Hematopoietic multipotent progenitor cell treated with erythropoietin and hydrocortisone succinate and interleukin-3 and kit ligand, for 15 days (in vitro differentiated cells): ENCODE measurements around the gene ZNF341.

ENCODE experiments used
- DNase-seq: peaks from one replicate; pipeline ENCODE4 v3.0.0-alpha.2; 2015; ENCODE audit warnings: low spot score

ZNF341 gene

GRCh38 chr20:33825340-33826269 lies 93.8 kb downstream of the ZNF341 start:
- DNase-seq: no peak

- DNase-seq: no peak
Observed at GRCh38 chr20:33826270-33826897, 94.6 kb downstream of the ZNF341 start.

- DNase-seq: no peak
Observed at GRCh38 chr20:33827109-33827508, 95.3 kb downstream of the ZNF341 start.

- no peak for DNase-seq
Observed at GRCh38 chr20:33827634-33828325, 96.0 kb downstream of the ZNF341 start.

GRCh38 chr20:33828326-33828844 lies 96.6 kb downstream of the ZNF341 start:
- no peak for DNase-seq

DNA sequence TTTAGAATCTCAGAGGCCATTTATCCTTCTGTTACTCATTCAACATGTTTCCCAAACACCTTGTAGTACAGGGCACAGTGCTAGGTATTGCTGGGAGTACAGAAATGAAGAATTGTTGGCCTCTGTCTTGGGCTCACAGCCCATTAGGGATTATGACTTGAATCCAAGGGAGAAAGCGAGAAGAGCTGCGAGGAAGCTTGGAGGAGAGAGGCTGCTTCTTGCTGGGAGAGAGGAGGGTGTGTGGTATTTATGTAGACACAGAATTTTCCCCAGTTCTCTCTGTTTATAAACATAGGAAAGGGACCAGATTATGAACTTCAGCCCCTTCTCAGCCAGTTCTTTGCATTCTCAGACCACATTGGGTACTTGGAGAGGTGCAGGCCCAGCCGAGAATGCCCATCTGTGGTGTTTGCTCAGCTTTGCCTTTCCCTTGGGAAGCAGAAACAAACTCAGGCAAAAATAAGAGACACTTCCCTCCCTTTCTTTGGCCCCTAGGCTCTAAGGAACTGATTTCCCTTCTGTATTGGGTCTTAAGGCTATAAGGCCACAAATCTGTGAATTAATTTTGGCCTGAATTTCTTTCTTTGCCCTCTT lies 97.3 kb downstream of the ZNF341 start:
- DNase-seq: no peak

DNA sequence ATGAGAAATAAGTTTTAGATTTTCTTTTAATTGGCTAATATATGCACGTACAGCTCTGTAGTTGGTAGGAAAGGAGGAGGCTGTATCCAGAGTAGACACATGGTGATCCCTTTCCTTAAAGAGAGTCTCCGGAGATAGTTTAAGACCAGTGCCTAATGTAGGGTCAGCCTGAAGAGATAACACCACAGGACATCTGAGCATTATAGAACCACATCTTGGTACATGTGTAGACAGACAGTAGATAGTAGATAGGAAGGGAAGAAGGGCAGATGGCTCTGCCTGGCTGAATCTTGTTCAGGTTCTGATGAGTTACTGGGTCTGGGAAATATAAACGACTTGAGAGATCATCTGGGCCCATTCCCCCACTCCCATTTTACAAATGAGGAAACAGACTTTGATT lies 97.8 kb downstream of the ZNF341 start:
- no peak for DNase-seq

DNA sequence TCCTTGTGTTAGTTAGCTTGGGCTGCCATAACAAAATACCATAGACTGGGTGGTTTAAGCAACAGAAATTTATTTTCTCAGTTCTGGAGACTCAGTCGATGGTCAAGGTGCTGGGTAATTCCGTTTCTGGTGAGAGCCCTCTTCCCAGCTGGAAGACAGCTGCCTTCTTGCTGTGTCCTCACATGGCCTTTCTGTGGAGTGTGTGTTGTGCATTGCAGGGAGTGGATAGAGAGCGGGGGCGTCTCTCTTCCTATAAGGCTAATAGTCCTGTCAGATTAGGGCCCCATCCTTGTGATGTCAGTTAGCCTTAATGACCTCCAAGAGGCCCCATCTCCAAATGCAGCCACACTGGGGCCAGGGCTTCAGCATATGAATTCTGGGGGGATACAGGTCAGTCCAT lies 98.6 kb downstream of the ZNF341 start:
- DNase-seq: no peak

DNA sequence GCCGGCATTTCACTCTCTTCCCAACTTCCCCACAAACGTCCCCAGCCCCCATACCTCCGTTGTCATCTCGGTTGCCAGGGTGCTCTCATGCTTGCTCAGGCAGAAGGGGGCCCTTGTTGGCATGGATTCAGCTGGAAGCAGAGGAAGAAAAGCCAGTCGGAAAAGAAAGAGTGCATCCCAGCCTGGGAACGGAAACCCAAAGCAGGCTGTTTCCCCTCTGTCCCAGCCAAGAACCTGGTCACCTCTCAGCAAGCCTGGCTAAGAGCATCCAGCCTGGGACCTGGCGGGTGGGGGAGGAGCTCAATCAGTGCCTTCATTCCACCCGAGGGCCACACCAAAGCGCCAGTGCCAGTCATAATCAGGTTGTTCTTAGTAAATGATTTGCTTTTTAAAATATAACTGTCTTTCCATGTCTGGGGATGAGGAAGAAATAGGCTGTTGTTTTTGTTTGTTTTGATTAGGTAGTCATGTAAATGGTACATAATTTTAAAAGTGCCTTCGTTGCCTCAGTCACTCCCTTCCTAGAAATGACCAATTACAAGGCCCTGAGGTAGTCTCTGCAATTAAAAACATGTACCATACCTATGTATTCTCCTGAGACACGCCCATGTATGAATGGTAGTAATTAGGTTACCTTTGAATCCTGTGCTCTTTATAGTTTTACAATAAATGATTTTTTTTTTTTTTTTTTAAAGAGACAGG lies 100.5 kb downstream of the ZNF341 start:
- DNase-seq: no peak

DNA sequence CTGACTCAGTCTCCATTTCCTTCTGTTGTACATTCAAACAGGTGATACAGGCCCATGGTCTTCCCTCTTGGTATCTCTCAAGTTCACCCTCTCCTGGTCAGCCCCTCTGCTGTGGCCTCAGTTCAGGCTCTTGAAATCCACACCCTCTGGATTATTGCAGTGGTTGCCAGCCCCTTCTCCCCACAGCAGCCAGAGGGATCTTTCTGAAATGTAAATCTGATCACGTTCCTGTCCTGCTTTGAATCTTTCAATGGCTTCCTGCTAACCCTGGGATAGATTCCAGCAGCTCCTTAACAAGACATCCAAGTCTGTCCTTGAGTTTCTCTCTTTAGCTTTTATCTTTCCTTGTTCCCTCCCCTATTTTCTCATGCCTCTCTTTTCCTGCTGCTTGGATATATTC lies 101.5 kb downstream of the ZNF341 start:
- DNase-seq: no peak

GRCh38 chr20:33835615-33836172 lies 103.9 kb downstream of the ZNF341 start:
- DNase-seq: no peak

GRCh38 chr20:33836277-33836676 lies 104.5 kb downstream of the ZNF341 start:
- no peak for DNase-seq

GRCh38 chr20:33837096-33837830 lies 105.5 kb downstream of the ZNF341 start:
- no peak for DNase-seq

- no peak for DNase-seq
Observed at GRCh38 chr20:33838035-33838864, 106.5 kb downstream of the ZNF341 start.

DNA sequence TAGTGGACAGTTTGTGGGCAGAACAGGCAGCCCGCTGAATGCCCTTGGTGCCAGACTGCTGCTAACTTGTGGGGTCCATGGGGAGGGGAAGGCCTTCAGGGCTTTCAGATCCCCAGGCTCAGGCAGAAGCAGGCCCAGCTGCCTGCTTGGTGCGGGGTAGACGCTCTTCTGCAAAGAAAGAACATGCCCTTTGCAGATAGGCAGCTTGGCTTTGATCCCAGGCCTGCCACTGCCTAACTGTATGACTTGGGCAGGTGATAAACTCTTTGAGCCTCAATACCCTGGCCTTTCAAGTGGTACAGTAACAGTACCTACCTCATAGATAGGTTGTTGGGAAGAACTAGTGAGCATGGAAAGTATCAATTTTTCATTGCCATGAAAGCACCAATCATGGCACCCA lies 107.8 kb downstream of the ZNF341 start:
- DNase-seq: peak; percentile 88

DNA sequence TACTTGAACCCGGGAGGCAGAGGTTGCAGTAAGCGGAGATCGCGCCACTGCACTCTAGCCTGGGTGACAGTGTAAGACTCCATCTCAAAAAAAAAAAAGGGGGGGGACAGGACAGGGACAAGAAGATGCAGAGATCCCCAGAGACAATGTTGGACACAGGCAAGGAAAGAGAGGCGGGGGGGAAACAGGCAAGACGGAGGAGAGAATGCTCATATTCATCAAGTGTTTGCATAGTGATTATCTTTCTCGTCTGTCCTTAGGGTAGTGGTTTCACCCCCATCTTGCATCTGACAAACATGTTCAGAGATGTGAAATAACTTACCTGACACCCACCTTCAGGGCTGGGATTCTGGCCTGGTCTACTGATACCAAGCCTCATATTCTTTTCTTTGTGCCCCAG lies 108.4 kb downstream of the ZNF341 start:
- no peak for DNase-seq

GRCh38 chr20:33840759-33841435 lies 109.1 kb downstream of the ZNF341 start:
- DNase-seq: no peak

DNA sequence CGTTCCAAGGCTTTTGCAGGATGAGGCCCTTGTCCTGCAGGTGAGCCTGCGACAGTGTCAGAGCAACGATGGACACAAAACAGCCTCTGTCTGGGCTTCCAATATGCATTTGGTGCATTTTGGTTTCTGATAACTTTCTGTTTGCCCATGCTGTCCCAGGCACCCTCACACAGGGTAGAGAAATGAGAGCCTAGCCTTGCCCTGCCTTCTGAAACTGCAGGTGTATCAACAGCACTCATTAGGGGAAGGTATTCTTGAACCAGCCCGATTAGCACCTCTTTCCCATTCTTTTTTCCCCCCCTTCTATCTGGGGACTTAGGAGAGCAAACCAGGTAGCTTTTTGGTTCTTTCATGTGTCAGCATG lies 109.6 kb downstream of the ZNF341 start:
- no peak for DNase-seq
